HG03108 (cell line): ENCODE results near the gene CYP4F22.
"Not testable (repeated sequence)": the region's sequence is repeated elsewhere in the genome, so short reads cannot be mapped to it uniquely, and the experiment has no call there.

ENCODE experiments used
- ATAC-seq: cut with Tn5 transposase; IDR thresholded peaks from one replicate; pipeline ENCODE4 v1.9.1; 2021; ENCODE audit warnings: moderate library complexity; ENCODE audit not compliant: unreplicated experiment

CYP4F22 gene

DNA sequence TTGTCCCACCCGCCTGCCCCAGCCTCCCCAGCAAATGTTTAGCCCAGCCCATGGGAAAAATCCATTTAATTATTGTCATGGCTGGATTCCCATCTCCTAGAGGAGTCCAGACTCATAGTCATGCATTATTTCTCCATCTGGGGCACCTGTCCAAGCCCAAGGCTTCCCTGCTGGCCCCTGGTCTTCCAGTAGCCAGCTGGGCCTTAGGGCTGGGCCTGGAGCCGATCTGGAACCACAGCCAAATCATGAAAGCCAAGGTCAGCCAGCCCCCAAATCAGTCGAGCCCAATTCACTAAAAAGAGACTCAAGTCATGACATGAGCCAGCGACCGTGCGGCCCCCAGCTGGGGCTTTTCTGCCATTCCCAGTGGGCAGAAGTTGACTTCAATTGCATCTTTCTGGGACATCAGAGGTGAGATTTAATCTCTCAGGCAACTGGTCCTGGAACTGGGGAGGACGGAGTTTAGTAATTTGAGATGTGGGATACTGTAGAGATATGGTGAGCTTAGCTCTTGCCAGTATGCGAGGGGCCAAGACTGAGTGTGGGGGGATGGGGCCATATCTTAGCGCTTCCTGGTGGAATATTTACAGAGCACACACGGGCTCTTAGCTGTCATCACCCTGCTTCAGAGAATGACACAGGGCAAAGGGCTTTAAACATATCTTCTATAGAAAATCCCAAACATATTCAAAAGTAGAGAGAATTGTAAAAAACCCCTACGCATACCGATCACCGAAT is 19.7 kb upstream of the CYP4F22 start:
- ATAC-seq = no peak

DNA sequence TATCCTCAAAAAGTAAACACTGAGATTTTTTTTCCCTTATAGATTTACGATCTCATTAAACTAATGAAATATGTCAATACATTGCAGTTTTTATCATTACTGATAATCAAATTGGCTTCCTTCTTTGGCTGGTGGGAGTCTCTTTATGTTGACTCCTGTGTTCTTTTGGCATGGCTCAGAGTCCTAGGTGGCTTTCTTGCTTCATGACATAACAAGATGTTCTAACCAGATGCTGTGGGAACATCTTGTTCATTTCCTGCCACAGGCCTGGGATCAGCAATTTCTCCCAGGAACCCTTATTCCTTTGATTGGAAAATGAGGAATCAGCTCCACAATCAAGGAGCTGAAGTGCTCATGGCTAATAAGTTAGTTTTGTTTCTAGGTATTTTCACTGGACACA is 13.2 kb upstream of the CYP4F22 start:
- no peak for ATAC-seq

DNA sequence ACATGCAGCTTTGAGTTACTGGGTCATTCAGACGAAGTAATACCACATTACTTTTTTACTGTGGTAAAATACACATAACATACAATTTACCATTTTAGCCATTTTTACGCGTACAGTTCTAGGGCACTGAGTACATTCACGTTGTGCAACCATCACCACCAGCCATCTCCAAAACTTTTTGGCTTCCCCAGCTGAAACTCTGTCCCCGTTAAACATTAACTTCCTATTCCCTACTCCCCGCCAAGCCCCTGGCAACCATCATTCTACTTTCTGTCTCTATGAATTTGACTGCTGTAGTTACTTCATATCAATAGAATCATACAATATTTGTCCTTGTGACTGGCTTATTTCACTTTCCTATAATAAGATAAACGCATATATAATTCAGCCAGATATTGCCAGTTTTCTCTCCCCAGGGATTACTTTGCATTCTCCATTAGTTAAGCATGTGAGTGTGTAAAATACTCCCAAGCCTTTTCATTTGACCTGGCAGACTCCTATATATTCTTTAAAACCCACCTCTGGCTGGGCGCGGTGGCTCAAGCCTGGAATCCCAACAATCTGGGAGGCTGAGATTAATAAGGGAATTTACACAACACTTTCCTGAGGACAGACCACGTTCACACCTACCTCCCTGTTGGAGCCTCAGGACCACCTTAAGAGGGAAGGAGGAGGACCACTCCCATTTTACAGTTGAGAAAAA is 10.0 kb upstream of the CYP4F22 start:
- no peak for ATAC-seq

DNA sequence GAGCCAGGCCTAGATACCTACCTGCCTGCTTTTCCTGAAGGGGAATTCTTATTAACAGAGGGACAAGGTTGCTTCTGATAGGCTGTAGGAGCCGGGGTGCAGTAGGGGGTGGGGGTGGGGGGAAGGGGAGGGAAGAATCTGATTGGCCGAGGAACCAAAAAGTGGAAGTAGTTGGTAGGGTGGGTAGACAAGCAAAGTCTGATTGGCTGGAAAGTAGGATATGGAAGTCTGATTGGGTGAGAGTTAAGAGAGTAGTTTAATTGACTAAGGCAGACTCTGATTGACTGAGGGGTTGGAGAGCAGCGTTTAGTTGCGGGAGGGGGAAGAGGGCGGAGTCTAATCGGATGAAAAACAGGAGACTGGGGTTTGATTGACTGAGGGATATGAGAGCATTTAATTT is 9.4 kb upstream of the CYP4F22 start:
- ATAC-seq = no peak

DNA sequence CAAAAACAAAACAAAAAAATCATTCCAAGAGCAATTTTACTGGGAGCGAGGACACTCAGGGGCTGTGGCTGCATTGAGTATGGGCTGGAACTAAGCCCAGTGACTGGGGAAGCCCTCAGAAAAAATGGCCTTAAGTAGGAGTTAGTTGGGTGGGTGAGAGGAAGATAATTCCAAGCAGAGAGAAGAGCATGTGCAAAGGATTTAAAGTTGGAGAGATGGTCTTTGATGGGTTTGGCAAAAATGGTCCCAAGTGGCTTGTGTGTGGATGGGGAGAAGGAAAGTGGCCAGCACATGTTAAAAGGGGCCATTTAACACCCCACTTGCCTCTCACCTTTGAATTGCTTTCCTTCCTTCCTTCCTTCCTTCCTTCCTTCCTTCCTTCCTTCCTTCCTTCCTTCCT is 6.7 kb upstream of the CYP4F22 start:
- ATAC-seq = no peak

DNA sequence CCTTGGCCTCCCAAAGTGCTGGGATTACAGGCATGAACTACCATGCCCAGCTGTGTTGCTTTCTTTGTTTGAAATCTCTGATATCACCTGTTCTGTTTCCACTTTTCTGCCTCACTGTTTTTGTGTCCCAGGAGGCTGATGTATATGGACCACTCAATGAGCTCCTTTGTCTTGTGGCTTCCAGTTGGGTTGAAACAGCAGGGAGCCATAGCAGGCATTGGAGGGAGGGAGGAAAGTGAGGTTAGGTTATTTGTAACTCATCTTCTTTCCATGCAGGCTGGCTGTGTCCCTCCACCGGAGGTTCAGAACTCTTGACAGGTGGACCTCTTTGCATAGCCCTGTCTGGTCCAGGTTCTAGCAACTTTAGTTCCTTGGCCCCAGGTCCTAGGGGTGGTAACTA is 6.1 kb upstream of the CYP4F22 start:
- ATAC-seq = no peak

DNA sequence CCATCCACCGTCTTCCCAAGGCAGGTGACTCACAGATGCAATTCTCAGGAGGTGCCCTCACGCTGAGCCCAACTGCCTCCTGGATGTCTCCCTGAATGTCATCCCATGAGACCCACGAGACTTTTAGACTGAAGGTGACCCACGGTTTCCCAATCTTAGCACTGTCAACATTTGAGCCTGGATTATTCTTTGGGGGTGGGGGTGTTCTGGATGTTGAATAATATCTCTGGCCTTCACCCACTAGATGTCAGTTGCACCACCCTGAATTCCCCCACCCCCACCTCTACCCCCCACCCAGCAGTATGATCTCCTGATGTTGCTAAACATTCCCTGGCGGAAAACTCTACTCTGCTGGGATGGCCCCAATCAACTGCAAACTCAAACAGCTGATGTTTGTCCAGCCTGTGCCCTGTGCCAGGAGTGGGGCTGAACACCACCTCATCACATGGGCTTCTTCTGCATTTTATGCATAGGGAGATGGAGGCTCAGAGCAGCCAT is 2.2 kb upstream of the CYP4F22 start:
- no peak for ATAC-seq

DNA sequence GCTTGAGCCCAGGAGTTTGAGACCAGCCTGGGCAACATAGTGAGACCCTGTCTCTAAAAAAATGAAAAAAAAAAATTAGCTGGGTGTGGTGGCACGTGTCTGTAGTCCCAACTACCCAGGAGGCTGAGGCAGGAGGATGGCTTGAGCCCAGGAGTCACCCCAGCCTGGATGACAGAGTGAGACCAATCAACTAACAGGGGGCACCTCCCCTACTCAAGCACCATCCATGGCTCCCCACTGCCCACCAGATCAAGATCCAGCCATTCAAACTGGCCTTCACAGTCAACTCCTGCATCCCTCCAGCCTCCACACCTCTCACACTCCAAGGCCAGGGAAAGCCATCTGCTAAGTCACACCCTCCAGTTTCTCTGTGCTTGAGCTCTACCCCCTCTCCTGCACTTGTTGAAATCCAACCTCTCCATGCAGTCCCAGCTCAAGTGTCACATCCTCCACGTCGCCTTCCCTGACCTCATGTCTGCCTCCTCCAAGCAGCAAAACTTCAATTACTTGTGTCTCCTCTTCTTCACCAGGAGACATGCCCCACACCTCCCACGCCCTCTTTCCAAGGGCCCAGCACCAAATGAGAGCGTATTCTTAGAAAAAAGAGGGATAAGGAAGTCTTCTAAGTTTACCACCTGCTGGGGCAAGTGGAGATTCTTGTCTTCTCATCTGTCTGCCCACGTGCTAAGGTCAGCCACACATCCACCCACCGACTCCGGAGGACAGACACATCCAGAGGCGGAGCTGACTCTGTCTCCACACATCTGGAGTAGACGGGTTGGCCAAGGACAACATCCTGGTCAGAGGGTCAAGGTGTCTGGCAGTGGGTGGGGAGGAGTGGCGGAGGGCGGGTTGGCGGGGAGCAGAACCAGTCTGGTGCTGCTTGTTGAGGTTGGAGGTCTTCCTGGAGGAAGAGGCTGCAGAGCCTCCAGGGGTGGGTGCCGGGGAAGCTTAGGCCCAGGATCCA is 974 bp upstream of the CYP4F22 start:
- no peak for ATAC-seq

DNA sequence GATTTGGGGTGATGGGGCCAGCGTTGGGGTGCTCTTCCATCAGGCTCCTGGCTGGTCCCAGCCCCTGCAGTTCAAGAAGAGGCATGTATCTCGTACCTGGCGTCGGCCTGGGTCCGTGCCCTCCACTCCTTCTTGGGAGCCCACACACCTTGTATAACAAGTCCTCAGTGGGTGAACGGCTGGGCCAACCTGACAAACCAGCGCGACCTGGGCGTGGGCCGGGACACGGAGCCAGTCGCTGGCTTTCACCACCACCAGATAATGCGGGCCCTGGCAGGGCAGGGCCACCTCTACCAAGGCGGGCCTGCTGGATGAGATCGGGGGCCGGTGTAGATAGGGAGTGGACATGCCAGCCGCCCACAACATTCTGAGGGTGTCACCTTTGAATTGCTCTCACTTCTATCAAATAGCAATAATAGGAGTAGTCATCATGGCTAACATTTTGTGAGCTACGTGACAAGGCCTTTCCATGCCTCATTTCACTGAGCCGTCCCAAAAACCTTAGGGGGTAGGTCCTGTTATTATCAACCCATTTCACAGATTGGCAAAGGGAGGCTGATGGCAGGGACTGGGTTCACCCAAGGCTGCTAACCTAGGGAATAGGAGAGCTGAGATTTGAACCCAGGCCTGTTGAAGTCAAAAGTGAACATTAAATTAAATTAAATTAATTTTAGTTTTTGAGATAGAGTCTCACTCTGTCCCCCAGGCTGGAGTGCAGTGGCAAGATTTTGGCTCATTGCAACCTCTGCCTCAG is 3.5 kb downstream of the CYP4F22 start:
- ATAC-seq = no peak

DNA sequence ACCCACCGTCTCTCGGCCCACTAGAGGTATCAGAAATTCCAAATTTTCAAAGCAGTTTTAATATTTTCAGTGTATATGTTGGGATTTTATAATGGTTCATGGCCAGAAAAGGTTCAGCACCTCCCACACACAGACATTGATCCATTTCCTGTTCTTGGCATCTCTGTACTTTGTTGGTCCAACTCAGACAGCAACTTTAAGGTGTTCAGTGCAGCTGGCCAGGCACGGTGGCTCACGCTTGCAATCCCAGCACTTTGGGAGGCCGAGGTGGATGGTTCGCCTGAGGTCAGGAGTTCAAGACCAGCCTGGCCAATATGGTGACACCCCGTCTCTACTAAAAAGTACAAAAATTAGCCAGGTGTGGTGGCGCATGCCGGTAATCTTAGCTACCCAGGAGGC is 6.9 kb downstream of the CYP4F22 start:
- ATAC-seq = not testable (repeated sequence)

DNA sequence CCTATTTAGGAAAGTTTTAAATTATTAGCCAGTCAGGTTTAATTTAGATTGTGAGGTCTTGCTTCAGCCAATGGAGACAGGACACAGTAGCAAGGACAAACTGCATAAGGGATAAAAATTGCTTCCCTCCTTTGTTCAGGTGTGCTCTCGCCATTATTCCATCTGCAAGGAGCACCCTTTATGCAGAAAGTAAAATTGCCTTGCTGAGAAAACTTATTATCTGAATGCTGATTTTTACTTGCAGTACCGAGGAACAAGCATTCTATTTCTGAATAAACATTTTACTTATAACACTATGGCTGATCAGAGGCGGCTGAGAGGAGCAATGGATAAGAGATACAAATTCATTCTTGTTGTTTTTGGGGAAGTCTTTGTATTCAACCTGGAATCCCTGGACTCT is 8.0 kb downstream of the CYP4F22 start:
- ATAC-seq = no peak

DNA sequence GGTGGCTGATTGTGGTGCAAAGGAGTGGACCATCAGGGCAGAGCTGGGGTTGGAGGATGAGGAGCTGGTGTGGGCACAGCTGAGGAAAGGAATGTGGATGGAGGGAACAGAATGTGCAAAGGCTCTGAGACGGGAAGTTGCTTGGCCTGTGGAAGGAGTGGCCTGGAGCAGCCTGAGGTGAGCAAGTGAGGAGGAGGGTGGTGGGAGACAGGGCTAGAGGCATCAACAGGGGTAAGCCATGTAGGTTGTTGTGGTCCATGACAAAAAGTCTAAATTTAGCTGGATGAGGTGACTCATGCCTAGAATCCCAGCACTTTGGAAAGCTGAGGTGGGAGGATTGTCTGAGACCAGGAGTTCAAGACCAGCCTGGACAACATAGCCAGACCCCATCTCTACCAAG is 9.5 kb downstream of the CYP4F22 start:
- no peak for ATAC-seq

DNA sequence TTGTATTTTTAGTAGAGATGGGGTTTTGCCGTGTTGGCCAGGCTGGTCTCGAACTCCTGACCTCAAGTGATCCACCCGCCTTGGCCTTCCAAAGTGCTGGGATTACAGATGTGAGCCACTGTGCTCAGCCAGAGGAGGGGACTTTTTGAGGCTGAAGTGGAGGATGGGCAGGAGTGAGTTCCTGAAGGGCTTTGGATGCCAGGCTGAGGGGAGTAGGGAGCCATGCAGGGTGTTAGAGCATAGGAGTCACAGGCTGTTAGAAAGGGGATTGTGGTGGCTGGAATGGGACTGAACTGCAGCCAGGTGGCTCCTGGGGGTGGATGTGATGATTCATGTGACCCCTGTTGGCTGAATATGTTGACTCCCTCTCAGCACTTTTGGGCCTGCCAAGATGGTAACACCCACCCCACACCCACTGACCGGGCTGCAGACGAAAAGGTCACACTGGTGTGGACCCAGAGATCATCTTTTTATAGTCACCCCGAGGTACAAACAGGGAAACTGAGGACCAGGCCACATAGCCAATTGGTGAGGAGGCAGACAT is 11.2 kb downstream of the CYP4F22 start:
- ATAC-seq = no peak

DNA sequence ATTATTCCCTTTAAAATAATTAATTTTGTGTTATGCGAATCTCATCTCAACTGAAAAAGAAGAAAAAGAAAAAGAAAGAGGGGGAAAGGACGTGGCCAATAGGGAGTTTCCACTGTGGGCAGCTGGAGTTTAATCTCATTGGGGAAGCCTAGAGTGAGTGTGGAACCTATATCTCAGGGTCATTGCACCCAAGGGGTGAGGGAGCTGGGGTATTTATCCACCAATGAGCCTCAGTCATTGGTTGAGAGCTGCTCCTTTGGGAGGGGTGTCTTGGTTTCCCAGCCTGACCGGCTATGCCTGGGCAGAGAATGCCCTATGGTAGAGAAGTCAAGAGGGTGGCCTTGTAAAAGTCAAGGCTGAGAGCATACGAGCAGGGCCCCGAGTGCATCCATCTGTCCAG is 16.5 kb downstream of the CYP4F22 start:
- ATAC-seq = no peak

DNA sequence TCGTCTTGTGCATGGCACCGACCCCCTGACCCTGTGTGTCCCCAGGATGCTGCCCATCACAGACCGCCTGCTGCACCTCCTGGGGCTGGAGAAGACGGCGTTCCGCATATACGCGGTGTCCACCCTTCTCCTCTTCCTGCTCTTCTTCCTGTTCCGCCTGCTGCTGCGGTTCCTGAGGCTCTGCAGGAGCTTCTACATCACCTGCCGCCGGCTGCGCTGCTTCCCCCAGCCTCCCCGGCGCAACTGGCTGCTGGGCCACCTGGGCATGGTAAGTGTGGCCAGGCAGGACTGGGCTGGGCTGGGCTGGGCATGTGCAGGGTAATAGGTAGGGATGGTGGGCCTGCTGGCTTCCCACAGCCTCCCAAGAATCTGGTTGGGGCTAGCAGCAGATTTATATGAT is 17.0 kb downstream of the CYP4F22 start:
- ATAC-seq = no peak

DNA sequence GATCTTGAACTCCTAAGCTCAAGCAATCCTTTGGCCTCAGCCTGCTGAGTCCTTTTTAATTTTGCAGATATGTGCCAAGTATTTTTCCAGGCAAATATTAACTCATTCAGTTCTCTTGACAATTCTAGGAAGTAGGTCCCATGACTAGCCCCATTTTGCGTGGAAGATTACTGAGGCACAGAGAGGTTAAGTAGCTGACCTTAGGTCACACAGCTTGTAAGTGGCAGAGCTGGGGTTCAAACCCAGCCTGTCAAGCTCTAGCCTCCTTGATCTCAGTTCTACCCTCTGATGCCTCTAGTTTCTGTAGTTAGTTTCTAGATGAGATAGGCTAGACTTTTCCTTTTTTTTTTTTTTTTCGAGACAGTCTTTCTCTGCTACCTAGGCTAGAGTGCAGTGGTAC is 18.1 kb downstream of the CYP4F22 start:
- ATAC-seq = no peak

DNA sequence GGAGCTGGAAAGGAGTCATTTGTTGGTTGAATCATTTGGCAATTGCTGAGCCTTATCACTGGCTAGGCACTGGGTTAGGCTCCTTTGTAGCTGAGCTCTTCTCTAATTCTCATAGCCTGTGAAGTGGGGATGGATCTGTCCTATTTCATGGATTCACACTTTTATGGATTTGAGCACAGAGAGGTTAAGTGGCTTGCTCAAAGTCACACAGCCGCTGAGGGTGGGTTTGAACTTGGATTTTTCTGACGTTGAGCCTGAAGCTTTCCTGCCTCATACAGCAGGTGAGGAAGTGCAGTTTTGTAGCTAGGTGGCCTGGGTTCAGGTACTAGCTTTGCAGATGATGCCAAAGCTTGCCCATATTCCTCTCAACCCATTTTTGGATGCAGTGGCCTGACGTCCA is 19.4 kb downstream of the CYP4F22 start:
- no peak for ATAC-seq

DNA sequence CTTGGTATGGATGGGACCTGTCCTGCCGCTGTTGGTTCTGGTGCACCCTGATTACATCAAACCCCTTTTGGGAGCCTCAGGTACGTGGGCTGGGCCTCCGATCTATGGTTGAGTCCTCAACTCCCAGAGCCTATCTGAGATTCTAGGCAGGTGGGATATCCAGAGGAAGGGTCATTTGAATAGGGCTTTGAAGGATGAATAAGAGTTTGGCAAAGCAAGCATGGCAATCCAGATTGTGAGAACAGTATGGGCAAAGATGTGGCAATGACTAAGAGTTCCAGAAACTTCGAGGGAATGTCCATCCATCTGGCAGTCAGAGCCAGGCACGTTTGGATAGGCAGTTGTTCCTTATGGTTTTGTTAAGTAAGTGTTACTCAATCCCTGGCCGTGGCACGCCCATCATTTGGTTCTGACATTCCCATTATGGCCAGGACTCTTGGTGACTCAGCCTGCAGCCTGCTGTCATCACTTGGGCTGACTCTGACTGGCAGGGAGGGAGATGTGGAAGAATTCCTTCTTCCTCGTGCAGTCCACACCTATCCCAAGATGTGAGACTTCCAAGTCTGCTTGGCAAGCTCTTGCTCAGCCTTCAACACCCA is 21.5 kb downstream of the CYP4F22 start:
- ATAC-seq = no peak

DNA sequence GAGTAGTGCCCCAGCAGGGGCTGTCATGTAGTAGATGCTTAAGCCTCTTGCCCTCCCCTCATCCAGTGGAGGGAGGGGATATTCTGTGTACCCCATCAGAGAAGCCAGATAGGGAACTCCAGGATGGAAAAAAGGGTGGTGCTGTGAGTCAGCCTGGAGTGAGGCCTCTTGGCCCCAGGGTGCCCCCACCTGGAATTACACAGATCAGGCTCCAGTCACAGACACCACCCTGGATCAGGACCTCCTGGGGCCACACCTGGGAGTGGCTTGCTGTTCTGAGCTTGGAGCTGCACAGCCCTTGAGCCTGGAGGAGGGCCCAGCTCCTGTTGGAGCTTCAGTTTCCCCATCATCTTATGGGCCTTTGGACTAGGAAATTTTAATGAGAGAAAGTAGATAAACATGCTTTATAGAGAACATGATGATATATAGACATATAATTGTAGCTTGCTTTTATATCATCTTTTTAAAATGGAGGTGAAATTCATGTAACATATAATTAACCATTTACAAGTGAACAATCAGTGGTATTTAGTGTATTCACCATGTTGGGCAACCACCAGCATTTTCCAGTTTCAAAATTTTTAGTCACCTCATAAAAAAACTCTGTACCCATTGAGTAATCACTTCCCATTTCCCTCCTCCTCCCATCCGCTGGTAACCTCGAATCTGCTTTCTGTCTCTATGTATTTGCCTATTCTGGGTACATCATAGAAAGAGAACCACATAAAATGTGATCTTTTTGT is 24.6 kb downstream of the CYP4F22 start:
- no peak for ATAC-seq

DNA sequence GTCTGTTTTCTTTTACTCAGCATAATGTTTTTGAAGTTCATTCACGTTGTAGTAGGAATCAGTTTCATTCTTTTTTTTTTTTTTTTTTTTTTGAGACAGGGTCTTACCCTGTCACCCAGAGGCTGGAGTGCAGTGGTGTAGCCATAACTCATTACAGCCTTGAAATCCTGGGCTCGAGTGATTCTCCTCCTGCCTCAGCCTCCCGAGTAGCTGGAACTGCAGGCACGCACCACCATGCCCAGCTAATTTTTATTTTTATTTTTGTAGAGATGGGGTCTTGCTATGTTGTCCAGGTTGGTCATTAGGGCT is 25.2 kb downstream of the CYP4F22 start:
- not testable (repeated sequence) for ATAC-seq
